ENCODE results near the gene HMCN1.

HMCN1 gene

GRCh38 chr1:185972096-185972850 lies 238.1 kb downstream of the HMCN1 start:
- no peak for ATAC-seq

GRCh38 chr1:185973645-185974044 lies 239.5 kb downstream of the HMCN1 start:
- no peak for ATAC-seq

GRCh38 chr1:185974367-185975170 lies 240.4 kb downstream of the HMCN1 start:
- no peak for ATAC-seq

GRCh38 chr1:185980891-185981290 lies 246.7 kb downstream of the HMCN1 start:
- no peak for ATAC-seq

- no peak for ATAC-seq
These were observed 250.1 kb downstream of the HMCN1 start for GRCh38 chr1:185984113-185984836.

GRCh38 chr1:185987611-185988321 lies 253.6 kb downstream of the HMCN1 start:
- peak; percentile 55 for ATAC-seq

- ATAC-seq = no peak
These were observed 256.4 kb downstream of the HMCN1 start for GRCh38 chr1:185990565-185990964.

- ATAC-seq = no peak
These were observed 257.1 kb downstream of the HMCN1 start for GRCh38 chr1:185991266-185991665.

- no peak for ATAC-seq
These were observed 262.0 kb downstream of the HMCN1 start for GRCh38 chr1:185996211-185996610.

- no peak for ATAC-seq
These were observed 264.2 kb downstream of the HMCN1 start for GRCh38 chr1:185998391-185998790.

GRCh38 chr1:186002406-186002805 lies 268.2 kb downstream of the HMCN1 start:
- ATAC-seq = no peak

GRCh38 chr1:186009039-186009737 lies 275.0 kb downstream of the HMCN1 start:
- peak; percentile 46 to 51 for ATAC-seq

GRCh38 chr1:186014370-186015037 lies 280.3 kb downstream of the HMCN1 start:
- ATAC-seq = no peak

- no peak for ATAC-seq
These were observed 282.7 kb downstream of the HMCN1 start for GRCh38 chr1:186016856-186017255.

- ATAC-seq = no peak
These were observed 288.0 kb downstream of the HMCN1 start for GRCh38 chr1:186022184-186022583.

- ATAC-seq = no peak
These were observed 292.8 kb downstream of the HMCN1 start for GRCh38 chr1:186026946-186027345.

GRCh38 chr1:186027621-186028020 lies 293.4 kb downstream of the HMCN1 start:
- ATAC-seq = no peak

- no peak for ATAC-seq
These were observed 296.3 kb downstream of the HMCN1 start for GRCh38 chr1:186030453-186030852.

- ATAC-seq = no peak
These were observed 299.7 kb downstream of the HMCN1 start for GRCh38 chr1:186033847-186034271.

- no peak for ATAC-seq
These were observed 308.0 kb downstream of the HMCN1 start for GRCh38 chr1:186042230-186042629.

- ATAC-seq = no peak
These were observed 309.1 kb downstream of the HMCN1 start for GRCh38 chr1:186043296-186043695.
